SK-N-MC (cell line): Measurements from ENCODE around the gene LGR6.

ENCODE experiments used
- EZH2 ChIP-seq: fragments of 200-600 bp; sonication (generic); IDR thresholded peaks from one replicate; pipeline ENCODE4 v1.6.1; 2017; ENCODE audit warnings: antibody characterized with exemption
- FOXP2 ChIP-seq: optimal IDR thresholded peaks from 2 replicates; pipeline ENCODE3; 2011; ENCODE audit warnings: mild to moderate bottlenecking, moderate library complexity; ENCODE audit not compliant: insufficient read depth; ENCODE audit errors: extremely low read length, control extremely low read depth

DNA sequence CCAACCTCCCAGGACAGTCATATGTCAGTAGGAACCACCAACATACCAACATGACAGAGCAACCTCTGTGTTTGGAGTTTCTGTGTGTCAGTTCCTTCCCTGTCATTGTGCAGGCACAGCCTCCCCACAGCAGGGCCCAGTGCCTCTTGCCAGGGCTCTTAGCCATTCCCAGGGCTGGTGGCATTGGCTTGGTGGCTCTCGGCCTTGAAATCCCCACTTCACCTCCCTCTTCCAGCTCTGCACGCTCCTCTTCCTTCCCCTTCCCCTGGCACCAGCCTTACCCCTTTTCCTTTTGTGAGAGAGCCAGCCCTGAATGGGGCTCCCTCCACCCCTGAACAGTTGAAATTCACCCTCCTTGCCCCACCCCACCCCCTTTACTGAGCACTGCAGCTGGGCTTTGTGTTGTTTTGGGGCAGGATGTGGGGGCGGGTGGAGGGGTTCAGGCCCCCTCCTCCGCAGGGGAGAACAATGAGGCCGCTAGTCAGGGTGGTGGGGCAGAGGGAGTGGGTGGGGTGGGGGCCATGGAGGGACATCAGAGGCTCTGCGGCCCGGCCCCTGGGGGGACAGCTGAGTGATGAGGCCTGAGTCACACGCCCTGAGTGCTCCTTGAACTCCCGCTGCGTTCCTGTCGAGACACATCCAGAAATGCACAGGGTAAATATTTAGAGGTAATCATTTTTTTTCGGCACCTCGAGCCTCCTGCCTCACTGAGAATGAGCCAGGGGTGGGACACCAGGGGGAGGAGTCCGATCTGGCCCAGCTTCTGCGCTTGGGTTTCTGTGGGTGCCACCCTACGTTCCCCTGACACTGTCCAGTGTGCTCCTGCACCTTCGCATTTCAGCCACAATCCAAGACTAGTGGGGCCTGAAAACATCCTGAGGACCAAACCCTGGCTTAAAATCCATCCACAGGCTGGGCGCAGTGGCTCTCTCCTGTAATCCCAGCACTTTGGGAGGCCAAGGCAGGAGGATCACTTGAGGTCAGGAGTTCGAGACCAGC, 28.6 kb downstream of the LGR6 start:
- TF ChIP-seq EZH2 (no peak), FOXP2 (no peak)
